ENCODE data around the gene LDLRAD4.

LDLRAD4 gene

GRCh38 chr18:13630716-13631268 is 412.2 kb downstream of the LDLRAD4 start:
- no peak for DNase-seq (ENCODE audit: low spot score)

- no peak for DNase-seq (ENCODE audit: low spot score)
Measured at GRCh38 chr18:13633700-13634099, 415.1 kb downstream of the LDLRAD4 start.

- DNase-seq (ENCODE audit: low spot score), result peak; percentile 82
Measured at GRCh38 chr18:13635046-13635445, 416.5 kb downstream of the LDLRAD4 start.

GRCh38 chr18:13638719-13639595 is 420.4 kb downstream of the LDLRAD4 start:
- DNase-seq (ENCODE audit: low spot score), result peak; percentile 69

GRCh38 chr18:13640266-13640860 is 421.8 kb downstream of the LDLRAD4 start:
- no peak for DNase-seq (ENCODE audit: low spot score)

- no peak for DNase-seq (ENCODE audit: low spot score)
Measured at GRCh38 chr18:13641551-13642439, 423.2 kb downstream of the LDLRAD4 start.

GRCh38 chr18:13642440-13642827 is 423.9 kb downstream of the LDLRAD4 start:
- DNase-seq (ENCODE audit: low spot score), result no peak

GRCh38 chr18:13643261-13643751 is 424.7 kb downstream of the LDLRAD4 start:
- DNase-seq (ENCODE audit: low spot score), result no peak

GRCh38 chr18:13645093-13645492 is 426.5 kb downstream of the LDLRAD4 start:
- no peak for DNase-seq (ENCODE audit: low spot score)

- no peak for DNase-seq (ENCODE audit: low spot score)
Measured at GRCh38 chr18:13646633-13647032, 428.1 kb downstream of the LDLRAD4 start.

GRCh38 chr18:13647761-13648160 is 429.2 kb downstream of the LDLRAD4 start:
- DNase-seq (ENCODE audit: low spot score), result no peak

- DNase-seq (ENCODE audit: low spot score), result peak; percentile 35
Measured at GRCh38 chr18:13649397-13650390, 431.1 kb downstream of the LDLRAD4 start.

- DNase-seq (ENCODE audit: low spot score), result peak; percentile 31
Measured at GRCh38 chr18:13653746-13654433, 435.3 kb downstream of the LDLRAD4 start.

GRCh38 chr18:13657974-13658373 is 439.4 kb downstream of the LDLRAD4 start:
- no peak for DNase-seq (ENCODE audit: low spot score)

GRCh38 chr18:13658436-13659204 is 440.1 kb downstream of the LDLRAD4 start:
- no peak for DNase-seq (ENCODE audit: low spot score)

- DNase-seq (ENCODE audit: low spot score), result no peak
Measured at GRCh38 chr18:13660510-13660909, 441.9 kb downstream of the LDLRAD4 start.

- DNase-seq (ENCODE audit: low spot score), result no peak
Measured at GRCh38 chr18:13661051-13661778, 442.7 kb downstream of the LDLRAD4 start.

GRCh38 chr18:13661779-13662256 is 443.3 kb downstream of the LDLRAD4 start:
- DNase-seq (ENCODE audit: low spot score), result no peak

All from globus pallidus (tissue), 1 donor.